ENCODE measurements around the gene IQCM.

DNA sequence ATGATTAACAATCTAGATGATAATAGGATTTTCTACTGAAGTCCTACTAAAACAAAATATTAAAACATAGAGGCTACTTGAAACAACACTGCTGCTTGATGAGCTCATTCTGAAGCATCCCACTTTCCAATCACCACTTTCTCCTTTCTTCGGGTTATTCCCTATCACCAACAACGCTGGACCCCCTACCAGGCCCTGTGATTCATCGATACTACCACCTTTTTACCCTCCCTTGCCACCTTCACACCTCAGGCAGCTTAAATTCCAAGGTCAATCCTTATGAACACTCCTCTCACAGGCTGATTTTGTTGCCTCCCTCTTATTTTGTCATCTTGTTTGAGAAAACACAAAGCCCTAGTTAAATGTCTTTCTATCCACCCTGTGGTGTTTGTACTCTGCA lies 102.6 kb downstream of the IQCM start:
- no peak for TF ChIP-seq EZH2phosphoT487 (IDR thresholded peaks at IDR 0.05; ENCODE audit: borderline replicate concordance, low read depth)
- TF ChIP-seq, protein P1, sequence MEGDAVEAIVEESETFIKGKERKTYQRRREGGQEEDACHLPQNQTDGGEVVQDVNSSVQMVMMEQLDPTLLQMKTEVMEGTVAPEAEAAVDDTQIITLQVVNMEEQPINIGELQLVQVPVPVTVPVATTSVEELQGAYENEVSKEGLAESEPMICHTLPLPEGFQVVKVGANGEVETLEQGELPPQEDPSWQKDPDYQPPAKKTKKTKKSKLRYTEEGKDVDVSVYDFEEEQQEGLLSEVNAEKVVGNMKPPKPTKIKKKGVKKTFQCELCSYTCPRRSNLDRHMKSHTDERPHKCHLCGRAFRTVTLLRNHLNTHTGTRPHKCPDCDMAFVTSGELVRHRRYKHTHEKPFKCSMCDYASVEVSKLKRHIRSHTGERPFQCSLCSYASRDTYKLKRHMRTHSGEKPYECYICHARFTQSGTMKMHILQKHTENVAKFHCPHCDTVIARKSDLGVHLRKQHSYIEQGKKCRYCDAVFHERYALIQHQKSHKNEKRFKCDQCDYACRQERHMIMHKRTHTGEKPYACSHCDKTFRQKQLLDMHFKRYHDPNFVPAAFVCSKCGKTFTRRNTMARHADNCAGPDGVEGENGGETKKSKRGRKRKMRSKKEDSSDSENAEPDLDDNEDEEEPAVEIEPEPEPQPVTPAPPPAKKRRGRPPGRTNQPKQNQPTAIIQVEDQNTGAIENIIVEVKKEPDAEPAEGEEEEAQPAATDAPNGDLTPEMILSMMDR (IDR thresholded peaks at IDR 0.05), result no peak
- TF ChIP-seq EP300 (IDR thresholded peaks at IDR 0.05; ENCODE audit: borderline replicate concordance in 1 of 2, low read depth in 1 of 2, low read length in 1 of 2), result no peak
- TF ChIP-seq SIN3A (IDR thresholded peaks at IDR 0.05; ENCODE audit: borderline replicate concordance, low read depth, low read length), result no peak
- no peak for TF ChIP-seq MAX (IDR thresholded peaks at IDR 0.05; ENCODE audit: low read depth)
- TF ChIP-seq JUND (IDR thresholded peaks at IDR 0.05), result no peak
- no peak for TF ChIP-seq POLR2AphosphoS5 (IDR thresholded peaks at IDR 0.05; ENCODE audit: low read depth, low read length)
- no peak for TF ChIP-seq RAD21 (IDR thresholded peaks at IDR 0.05; ENCODE audit: low read length)
- TF ChIP-seq USF1 (IDR thresholded peaks at IDR 0.05; ENCODE audit: borderline replicate concordance, low read depth), result no peak
- no peak for TF ChIP-seq GABPA (IDR thresholded peaks at IDR 0.05; ENCODE audit: low read depth)

Measured in SK-N-SH (cell line).